Mesothelial cell of epicardium (in vitro differentiated cells): Measurements from ENCODE around the gene AFAP1. TPM values are rescaled to one million over a fixed set of nuclear protein-coding genes. Genes with fewer than 3 reads are reported as not detected.

Source experiments
- DNase-seq, 2 experiments: peaks; one replicate each; pipeline ENCODE4 v3.0.0; 2021; ENCODE audit warnings: low spot score in 2 of 2; ENCODE audit not compliant: unreplicated experiment in 2 of 2
- H3K27ac Mint-ChIP-seq: 2 replicates; pipeline ENCODE4 v1.8.0; 2021; ENCODE audit warnings: mixed read lengths
- H3K27me3 Mint-ChIP-seq: 2 replicates; pipeline ENCODE4 v1.8.0; 2021; ENCODE audit warnings: low read depth, mixed read lengths
- H3K36me3 Mint-ChIP-seq: 2 replicates; pipeline ENCODE4 v1.8.0; 2021; ENCODE audit warnings: mixed read lengths
- H3K4me1 Mint-ChIP-seq: 2 replicates; pipeline ENCODE4 v1.8.0; 2021; ENCODE audit warnings: mixed read lengths
- H3K4me3 Mint-ChIP-seq: 2 replicates; pipeline ENCODE4 v1.8.0; 2021; ENCODE audit warnings: mild to moderate bottlenecking, moderate library complexity, mixed read lengths
- H3K9me3 Mint-ChIP-seq: 2 replicates; pipeline ENCODE4 v1.8.0; 2021; ENCODE audit warnings: mixed read lengths
- total RNA-seq: library from RNA; stranded (reverse); gene quantifications from 3 replicates; pipeline ENCODE4 v1.2.1, GENCODE V29; 2021
- TF ChIP-seq, protein P1 (sequence below): fragments of 200-600 bp; sonication (generic); IDR thresholded peaks from one replicate; pipeline ENCODE4 v1.5.0; 2021; ENCODE audit warnings: antibody characterized with exemption; ENCODE audit not compliant: unreplicated experiment

The AFAP1 gene
- total RNA-seq, 1 donor from 2014 or later, result 82.4 TPM

DNA sequence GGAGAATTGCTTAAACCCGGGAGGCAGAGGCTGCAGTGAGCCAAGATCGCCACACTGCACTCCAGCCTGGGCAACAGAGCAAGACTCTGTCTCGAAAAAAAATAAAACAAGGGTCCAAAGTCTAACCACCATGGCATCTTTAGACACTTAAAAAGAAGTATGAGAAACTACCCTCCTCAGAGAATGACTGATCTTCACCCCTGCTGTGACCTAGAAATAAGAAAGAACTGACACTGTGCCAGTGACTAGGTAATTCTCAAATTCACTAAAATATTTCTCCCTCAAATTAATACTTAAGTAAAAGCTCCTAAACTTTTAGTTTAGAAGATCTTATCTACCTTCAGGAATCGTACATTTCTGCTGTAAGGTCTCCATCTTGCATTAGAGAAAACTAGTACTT is 80.3 kb downstream of the AFAP1 start:
- H3K36me3 Mint-ChIP-seq, result peaks cover 20% of the 10 kb centered on the region
- no peak overlapping the region for H3K4me3 Mint-ChIP-seq
- TF ChIP-seq, protein P1, sequence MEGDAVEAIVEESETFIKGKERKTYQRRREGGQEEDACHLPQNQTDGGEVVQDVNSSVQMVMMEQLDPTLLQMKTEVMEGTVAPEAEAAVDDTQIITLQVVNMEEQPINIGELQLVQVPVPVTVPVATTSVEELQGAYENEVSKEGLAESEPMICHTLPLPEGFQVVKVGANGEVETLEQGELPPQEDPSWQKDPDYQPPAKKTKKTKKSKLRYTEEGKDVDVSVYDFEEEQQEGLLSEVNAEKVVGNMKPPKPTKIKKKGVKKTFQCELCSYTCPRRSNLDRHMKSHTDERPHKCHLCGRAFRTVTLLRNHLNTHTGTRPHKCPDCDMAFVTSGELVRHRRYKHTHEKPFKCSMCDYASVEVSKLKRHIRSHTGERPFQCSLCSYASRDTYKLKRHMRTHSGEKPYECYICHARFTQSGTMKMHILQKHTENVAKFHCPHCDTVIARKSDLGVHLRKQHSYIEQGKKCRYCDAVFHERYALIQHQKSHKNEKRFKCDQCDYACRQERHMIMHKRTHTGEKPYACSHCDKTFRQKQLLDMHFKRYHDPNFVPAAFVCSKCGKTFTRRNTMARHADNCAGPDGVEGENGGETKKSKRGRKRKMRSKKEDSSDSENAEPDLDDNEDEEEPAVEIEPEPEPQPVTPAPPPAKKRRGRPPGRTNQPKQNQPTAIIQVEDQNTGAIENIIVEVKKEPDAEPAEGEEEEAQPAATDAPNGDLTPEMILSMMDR, result no peak
- DNase-seq, result no peak
- H3K27ac Mint-ChIP-seq, result no peak overlapping the region
- H3K27me3 Mint-ChIP-seq, result no peaks in the 10 kb centered on the region
- peaks cover 44% of the 10 kb centered on the region for H3K4me1 Mint-ChIP-seq
- H3K9me3 Mint-ChIP-seq, result peaks cover 7% of the 10 kb centered on the region

DNA sequence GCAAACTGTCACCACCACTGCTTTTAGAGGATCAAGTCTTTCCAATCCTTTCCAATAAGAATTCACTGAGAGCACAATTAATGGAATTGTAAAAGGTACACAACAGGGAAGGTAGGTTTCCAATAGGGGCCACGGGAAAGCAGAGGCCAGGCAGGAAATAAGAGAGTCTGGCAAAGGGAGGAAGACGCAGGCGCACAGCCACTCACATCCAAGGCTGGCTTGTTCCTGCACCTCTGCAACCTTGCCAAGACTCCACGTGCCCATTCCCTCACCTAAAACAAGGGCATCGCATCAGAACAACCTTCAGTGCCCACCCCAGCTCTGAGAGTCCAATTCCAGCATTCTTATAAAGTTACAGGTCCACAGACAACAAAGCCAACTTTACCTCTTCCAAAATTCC is 81.2 kb downstream of the AFAP1 start:
- peak overlapping the region; percentile 70 for H3K27ac Mint-ChIP-seq
- H3K9me3 Mint-ChIP-seq, result no peaks in the 10 kb centered on the region
- peaks cover 44% of the 10 kb centered on the region for H3K4me1 Mint-ChIP-seq
- H3K36me3 Mint-ChIP-seq, result peaks cover 22% of the 10 kb centered on the region
- TF ChIP-seq, protein P1, result no peak
- no peaks in the 10 kb centered on the region for H3K27me3 Mint-ChIP-seq
- H3K4me3 Mint-ChIP-seq, result no peak overlapping the region
- DNase-seq, result no peak

DNA sequence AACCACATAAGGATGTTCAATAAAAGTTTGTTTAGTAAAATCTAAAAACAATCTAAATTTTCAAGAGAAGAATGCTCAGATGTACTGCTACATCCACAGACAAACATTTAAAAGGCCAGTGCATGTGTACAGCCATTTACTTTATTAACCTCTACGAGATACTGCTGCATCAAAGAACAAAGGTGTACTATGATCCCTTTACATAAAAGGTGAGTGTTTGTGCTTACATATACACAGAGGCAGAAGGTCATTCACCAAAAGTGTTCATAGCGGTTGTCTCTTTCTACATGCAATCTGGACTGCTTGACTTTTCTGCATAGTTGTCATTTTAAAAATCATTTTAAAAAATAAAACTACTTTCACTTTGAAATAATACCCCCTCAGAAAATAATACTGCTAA is 81.7 kb downstream of the AFAP1 start:
- H3K27me3 Mint-ChIP-seq, result no peaks in the 10 kb centered on the region
- TF ChIP-seq, protein P1, result no peak
- H3K9me3 Mint-ChIP-seq, result no peaks in the 10 kb centered on the region
- peaks cover 22% of the 10 kb centered on the region for H3K36me3 Mint-ChIP-seq
- H3K27ac Mint-ChIP-seq, result peak overlapping the region; percentile 70
- DNase-seq, result no peak
- H3K4me3 Mint-ChIP-seq, result no peak overlapping the region
- peaks cover 42% of the 10 kb centered on the region for H3K4me1 Mint-ChIP-seq

DNA sequence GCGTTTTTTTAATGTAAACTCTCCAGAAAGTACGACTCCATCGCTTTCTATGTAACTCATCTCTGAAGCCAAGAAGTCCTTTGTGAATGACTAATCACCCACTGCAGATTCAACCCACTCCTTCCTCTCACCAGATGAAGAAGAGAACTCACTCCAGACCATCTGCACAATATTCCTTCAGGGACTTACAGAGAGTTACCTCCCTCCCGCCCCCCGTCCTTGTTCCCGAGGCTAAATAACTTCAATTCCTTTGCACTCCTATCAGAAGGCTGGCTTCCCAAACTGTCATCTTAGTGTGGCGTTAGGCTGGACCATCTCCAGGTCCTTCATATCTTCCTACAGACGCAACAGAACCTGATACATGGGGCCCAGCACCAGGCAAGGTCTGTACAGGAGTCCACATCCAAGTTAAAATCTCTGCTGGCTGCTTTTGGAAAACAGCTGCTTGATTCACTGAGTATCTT is 82.4 kb downstream of the AFAP1 start:
- H3K4me3 Mint-ChIP-seq, result no peak overlapping the region
- H3K27ac Mint-ChIP-seq, result peak overlapping the region; percentile 62
- peaks cover 23% of the 10 kb centered on the region for H3K36me3 Mint-ChIP-seq
- TF ChIP-seq, protein P1, result no peak
- no peaks in the 10 kb centered on the region for H3K9me3 Mint-ChIP-seq
- H3K27me3 Mint-ChIP-seq, result no peaks in the 10 kb centered on the region
- DNase-seq, result no peak
- H3K4me1 Mint-ChIP-seq, result peaks cover 37% of the 10 kb centered on the region

DNA sequence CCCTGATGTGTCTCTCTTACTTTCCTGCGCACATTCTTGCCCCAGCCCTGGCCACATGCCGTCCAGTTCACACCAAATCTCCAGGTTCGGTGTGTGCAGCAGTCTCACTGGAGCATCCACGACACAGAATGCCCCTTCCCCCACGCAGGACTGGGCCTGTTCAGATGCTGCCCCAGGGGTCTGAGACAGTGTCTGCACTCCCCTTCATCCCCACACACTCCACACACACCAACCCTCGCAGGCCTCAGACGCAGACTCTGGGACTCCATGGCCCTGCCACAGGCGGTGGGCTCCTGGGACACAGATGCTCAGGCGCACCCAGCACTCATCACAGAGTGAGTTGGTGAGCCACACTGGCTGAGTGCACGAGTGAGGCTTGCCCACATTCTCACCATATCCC is 83.9 kb downstream of the AFAP1 start:
- DNase-seq, result no peak
- TF ChIP-seq, protein P1, result no peak
- no peak overlapping the region for H3K4me3 Mint-ChIP-seq
- H3K27ac Mint-ChIP-seq, result no peak overlapping the region
- H3K9me3 Mint-ChIP-seq, result no peaks in the 10 kb centered on the region
- H3K4me1 Mint-ChIP-seq, result peaks cover 27% of the 10 kb centered on the region
- peaks cover 30% of the 10 kb centered on the region for H3K36me3 Mint-ChIP-seq
- H3K27me3 Mint-ChIP-seq, result no peaks in the 10 kb centered on the region
